Fibroblast of skin of back (primary cell): ENCODE results near the gene RPSA.
"Not testable (repeated sequence)": the region's sequence is repeated elsewhere in the genome, so short reads cannot be mapped to it uniquely, and the experiment has no call there.

Experiments
- DNase-seq: peaks from one replicate; pipeline ENCODE4 v3.0.0-alpha.2; 2013

RPSA gene

GRCh38 chr3:39388741-39389248 is 17.7 kb upstream of the RPSA start:
- no peak for DNase-seq

- DNase-seq: no peak
Observed at GRCh38 chr3:39390181-39390580, 16.3 kb upstream of the RPSA start.

- DNase-seq: no peak
Observed at GRCh38 chr3:39396690-39397089, 9.8 kb upstream of the RPSA start.

GRCh38 chr3:39398700-39399099 is 7.8 kb upstream of the RPSA start:
- no peak for DNase-seq

GRCh38 chr3:39401983-39402382 is 4.5 kb upstream of the RPSA start:
- no peak for DNase-seq

GRCh38 chr3:39404943-39405686 is 1.4 kb upstream of the RPSA start:
- DNase-seq: no peak

- no peak for DNase-seq
Observed at GRCh38 chr3:39405687-39406367, 693 bp upstream of the RPSA start.

- no peak for DNase-seq
Observed at GRCh38 chr3:39407259-39407629, 724 bp downstream of the RPSA start.

GRCh38 chr3:39407773-39408492 is 1.4 kb downstream of the RPSA start:
- DNase-seq: no peak

GRCh38 chr3:39408493-39409372 is 2.2 kb downstream of the RPSA start:
- DNase-seq: no peak

- no peak for DNase-seq
Observed at GRCh38 chr3:39409514-39410136, 3.1 kb downstream of the RPSA start.

- no peak for DNase-seq
Observed at GRCh38 chr3:39410893-39411292, 4.4 kb downstream of the RPSA start.

GRCh38 chr3:39412668-39413260 is 6.2 kb downstream of the RPSA start:
- no peak for DNase-seq

- DNase-seq: no peak
Observed at GRCh38 chr3:39413691-39414420, 7.3 kb downstream of the RPSA start.

GRCh38 chr3:39414421-39414907 is 7.9 kb downstream of the RPSA start:
- DNase-seq: no peak

GRCh38 chr3:39415302-39415701 is 8.8 kb downstream of the RPSA start:
- DNase-seq: not testable (repeated sequence)

- no peak for DNase-seq
Observed at GRCh38 chr3:39415983-39416382, 9.5 kb downstream of the RPSA start.

GRCh38 chr3:39416998-39417397 is 10.5 kb downstream of the RPSA start:
- not testable (repeated sequence) for DNase-seq

GRCh38 chr3:39418556-39419225 is 12.2 kb downstream of the RPSA start:
- DNase-seq: not testable (repeated sequence)

- DNase-seq: no peak
Observed at GRCh38 chr3:39419742-39420315, 13.3 kb downstream of the RPSA start.
